T1000 (cell line): Measurements from ENCODE around the gene ITPR3.

Experiments used
- DNase-seq: peaks from one replicate; lab custom pipeline; 2025; ENCODE audit warnings: mixed read lengths; lab: John Stamatoyannopoulos, UW

The ITPR3 gene

GRCh38 chr6:33719326-33719987, 98.3 kb downstream of the ITPR3 start:
- no peak for DNase-seq

- no peak for DNase-seq
These were observed 99.9 kb downstream of the ITPR3 start for GRCh38 chr6:33720998-33721397.

GRCh38 chr6:33721508-33721907, 100.4 kb downstream of the ITPR3 start:
- no peak for DNase-seq

GRCh38 chr6:33722103-33722623, 101.0 kb downstream of the ITPR3 start:
- no peak for DNase-seq

GRCh38 chr6:33723371-33724085, 102.4 kb downstream of the ITPR3 start:
- no peak for DNase-seq

GRCh38 chr6:33724102-33725023, 103.2 kb downstream of the ITPR3 start:
- no peak for DNase-seq

- no peak for DNase-seq
These were observed 104.1 kb downstream of the ITPR3 start for GRCh38 chr6:33725222-33725621.

GRCh38 chr6:33725891-33726673, 105.0 kb downstream of the ITPR3 start:
- no peak for DNase-seq

GRCh38 chr6:33726696-33727095, 105.6 kb downstream of the ITPR3 start:
- no peak for DNase-seq

GRCh38 chr6:33727126-33727525, 106.0 kb downstream of the ITPR3 start:
- no peak for DNase-seq

GRCh38 chr6:33727932-33728331, 106.8 kb downstream of the ITPR3 start:
- DNase-seq: no peak

GRCh38 chr6:33728438-33728837, 107.3 kb downstream of the ITPR3 start:
- DNase-seq: no peak

- no peak for DNase-seq
These were observed 107.9 kb downstream of the ITPR3 start for GRCh38 chr6:33729059-33729458.

- DNase-seq: no peak
These were observed 109.5 kb downstream of the ITPR3 start for GRCh38 chr6:33730611-33731010.

GRCh38 chr6:33731035-33731434, 109.9 kb downstream of the ITPR3 start:
- no peak for DNase-seq

GRCh38 chr6:33731751-33732282, 110.7 kb downstream of the ITPR3 start:
- no peak for DNase-seq

GRCh38 chr6:33732385-33732784, 111.3 kb downstream of the ITPR3 start:
- no peak for DNase-seq

- no peak for DNase-seq
These were observed 111.9 kb downstream of the ITPR3 start for GRCh38 chr6:33732817-33733708.

GRCh38 chr6:33733709-33734007, 112.5 kb downstream of the ITPR3 start:
- DNase-seq: no peak

GRCh38 chr6:33735216-33735615, 114.1 kb downstream of the ITPR3 start:
- DNase-seq: no peak
